K562 (cell line): ENCODE measurements around the gene AKIRIN1. TPM values are rescaled to one million over a fixed set of nuclear protein-coding genes. Genes with fewer than 3 reads are reported as not detected.

Source experiments
- ADNP ChIP-seq: fragments of 200-800 bp; sonication (Bioruptor generic); IDR thresholded peaks from 2 replicates; pipeline ENCODE4 v1.6.1; 2016; ENCODE audit warnings: missing genetic modification characterization, missing compliant biosample characterization
- DNMT1 ChIP-seq: fragments of 450-650 bp; IDR thresholded peaks from 2 replicates; pipeline ENCODE4 v1.6.1; 2016; ENCODE audit warnings: antibody characterized with exemption, mild to moderate bottlenecking
- FUS ChIP-seq: fragments of 200-400 bp; formaldehyde crosslinking; optimal IDR thresholded peaks from 2 replicates; pipeline ENCODE3; 2017; ENCODE audit warnings: low read depth, low read length
- MAFF ChIP-seq: IDR thresholded peaks from 2 replicates; pipeline ENCODE4 v1.6.1; 2012; ENCODE audit warnings: low read length, improper control_type of control experiment
- PTTG1 ChIP-seq: fragments of 450-650 bp; IDR thresholded peaks from 2 replicates; pipeline ENCODE4 v1.6.1; 2016; ENCODE audit warnings: low read depth, mild to moderate bottlenecking, missing genetic modification characterization, missing compliant biosample characterization
- SOX6 ChIP-seq: fragments of 450-650 bp; IDR thresholded peaks from 2 replicates; pipeline ENCODE4 v1.6.1; 2014; ENCODE audit warnings: mild to moderate bottlenecking
- TOE1 ChIP-seq, 2 experiments: fragments of 450-650 bp in 1 of 2; sonication (generic) in 1 of 2; formaldehyde crosslinking in 1 of 2; IDR thresholded peaks; 2 replicates each; pipeline versions ENCODE4 v1.7.1 to v1.8.0; 2016 to 2022; ENCODE audit warnings: borderline replicate concordance in 2 of 2, mild to moderate bottlenecking in 2 of 2, antibody characterized with exemption in 1 of 2, inconsistent platforms in 1 of 2, low read depth in 1 of 2, missing genetic modification reagents in 1 of 2, moderate library complexity in 1 of 2
- ZFP36 ChIP-seq: fragments of 150-350 bp; IDR thresholded peaks from 2 replicates; pipeline ENCODE4 v1.6.1; 2018; ENCODE audit warnings: low read length, low read depth; ENCODE audit not compliant: partially characterized antibody
- ZNF324 ChIP-seq: fragments of 250-450 bp; sonication (Bioruptor Pico); IDR thresholded peaks from 2 replicates; pipeline ENCODE4 v1.4.0; 2020; ENCODE audit warnings: mild to moderate bottlenecking
- ZNF347 ChIP-seq: fragments of 450-650 bp; formaldehyde crosslinking; IDR thresholded peaks from 2 replicates; pipeline ENCODE4 v1.4.0; 2020; ENCODE audit warnings: low read depth, mild to moderate bottlenecking, moderate library complexity
- polyA plus RNA-seq, 8 experiments: library from polyadenylated mRNA; depleted of rRNA in 4 of 8; stranded (reverse) in 5 of 8; unstranded in 3 of 8; fragments of >200 nt; fragmentation: Nextera tagmentation in 2 of 8; fragmentation: Illumina TruSeq in 1 of 8; extraction: Ambion mirVana in 2 of 8; extraction: Trizol in 1 of 8; gene quantifications; 2 replicates each; pipeline versions ENCODE4 v1.2.1 to v1.2.3, GENCODE V29; 2011 to 2014; ENCODE audit warnings: inconsistent platforms in 1 of 8, missing spikeins in 1 of 8
- total RNA-seq, 7 experiments: library from RNA; depleted of rRNA in 6 of 7; stranded (reverse); fragments of >200 nt in 6 of 7; fragmentation: Illumina TruSeq in 2 of 7; extraction: Trizol in 2 of 7; gene quantifications; 2 replicates each; pipeline versions ENCODE4 v1.2.1 to v1.2.3, GENCODE V29; 2011 to 2021; ENCODE audit warnings: low replicate concordance in 1 of 7
- TF ChIP-seq, protein P1 (sequence below): fragments of 250-450 bp; sonication (Bioruptor Pico); IDR thresholded peaks from 2 replicates; pipeline ENCODE4 v1.4.0; 2020; ENCODE audit warnings: mild to moderate bottlenecking
- TF ChIP-seq, protein P2 (sequence below): fragments of 250-450 bp; sonication (Bioruptor Pico); IDR thresholded peaks from 2 replicates; pipeline ENCODE4 v1.8.0; 2022; ENCODE audit warnings: moderate library complexity, mild to moderate bottlenecking, inconsistent platforms
- TF ChIP-seq, protein P3 (sequence below): fragments of 250-450 bp; sonication (Bioruptor Pico); IDR thresholded peaks from 2 replicates; pipeline ENCODE4 v1.8.0; 2022; ENCODE audit warnings: inconsistent platforms
- TF ChIP-seq, protein P4 (sequence below): sonication (generic); formaldehyde crosslinking; IDR thresholded peaks from 2 replicates; pipeline ENCODE4 v1.8.0; 2022; ENCODE audit warnings: mild to moderate bottlenecking, missing genetic modification reagents
- TF ChIP-seq, protein P5 (sequence below): fragments of 450-650 bp; formaldehyde crosslinking; IDR thresholded peaks from 2 replicates; pipeline ENCODE4 v1.4.0; 2020; ENCODE audit warnings: mild to moderate bottlenecking, mixed read lengths
- TF ChIP-seq, protein P6 (sequence below): fragments of 450-650 bp; IDR thresholded peaks from 2 replicates; pipeline ENCODE4 v1.7.0; 2016; ENCODE audit warnings: borderline replicate concordance

The AKIRIN1 gene
- total and polyA plus RNA-seq, 9 of the 15 experiments (the other 6 are each of a cell fraction or from before 2014, with no cell fraction given): 11.5 to 139 (median 83.4) TPM

DNA sequence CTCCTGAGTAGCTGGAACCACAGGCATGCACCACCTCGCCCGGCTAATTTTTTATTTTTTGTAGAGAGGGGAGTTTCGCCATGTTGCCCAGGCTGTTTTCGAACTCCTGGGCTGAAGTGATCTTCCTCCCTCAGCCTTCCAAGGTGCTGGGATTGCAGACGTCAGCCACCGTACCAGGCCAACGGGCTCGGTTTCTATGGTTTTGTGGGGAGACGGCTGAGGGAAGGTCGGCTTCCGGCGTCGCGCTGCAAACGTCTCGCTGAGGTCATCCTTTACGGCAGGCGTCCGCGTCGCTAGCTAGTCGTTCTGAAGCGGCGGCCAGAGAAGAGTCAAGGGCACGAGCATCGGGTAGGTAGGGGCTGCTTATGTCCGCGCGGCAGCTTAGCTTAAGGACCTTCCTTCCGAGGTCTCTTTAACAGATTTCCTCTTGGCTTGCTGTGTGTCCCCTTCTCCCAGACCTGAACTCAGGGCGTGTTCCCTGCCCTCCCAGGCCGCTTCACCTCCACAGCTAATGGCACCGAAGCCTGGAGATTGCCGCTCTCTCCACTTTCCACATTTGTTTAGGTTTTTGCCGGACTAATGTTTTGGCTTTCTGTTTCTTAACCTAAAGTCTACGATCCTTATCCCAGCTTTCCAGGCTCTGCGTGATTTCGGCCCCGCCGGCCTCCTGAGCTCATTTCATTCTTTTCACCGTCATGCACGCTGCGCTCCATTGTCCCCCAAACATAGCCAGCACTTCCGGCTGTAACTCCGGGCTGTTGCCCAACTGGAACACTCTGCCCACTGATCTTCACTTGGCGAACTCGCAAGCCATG lies 35.2 kb downstream of the AKIRIN1 start, which contains the start of gene NDUFS5 (continued):
- no peak for TF ChIP-seq DNMT1
- TF ChIP-seq ADNP (tag): no peak
- TF ChIP-seq ZNF347 (CRISPR knock-in tag): no peak
- TF ChIP-seq, protein P1, sequence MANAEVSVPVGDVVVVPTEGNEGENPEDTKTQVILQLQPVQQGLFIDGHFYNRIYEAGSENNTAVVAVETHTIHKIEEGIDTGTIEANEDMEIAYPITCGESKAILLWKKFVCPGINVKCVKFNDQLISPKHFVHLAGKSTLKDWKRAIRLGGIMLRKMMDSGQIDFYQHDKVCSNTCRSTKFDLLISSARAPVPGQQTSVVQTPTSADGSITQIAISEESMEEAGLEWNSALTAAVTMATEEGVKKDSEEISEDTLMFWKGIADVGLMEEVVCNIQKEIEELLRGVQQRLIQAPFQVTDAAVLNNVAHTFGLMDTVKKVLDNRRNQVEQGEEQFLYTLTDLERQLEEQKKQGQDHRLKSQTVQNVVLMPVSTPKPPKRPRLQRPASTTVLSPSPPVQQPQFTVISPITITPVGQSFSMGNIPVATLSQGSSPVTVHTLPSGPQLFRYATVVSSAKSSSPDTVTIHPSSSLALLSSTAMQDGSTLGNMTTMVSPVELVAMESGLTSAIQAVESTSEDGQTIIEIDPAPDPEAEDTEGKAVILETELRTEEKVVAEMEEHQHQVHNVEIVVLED (CRISPR knock-in tag): peak; percentile 74
- no peak for TF ChIP-seq FUS
- TF ChIP-seq, protein P2, sequence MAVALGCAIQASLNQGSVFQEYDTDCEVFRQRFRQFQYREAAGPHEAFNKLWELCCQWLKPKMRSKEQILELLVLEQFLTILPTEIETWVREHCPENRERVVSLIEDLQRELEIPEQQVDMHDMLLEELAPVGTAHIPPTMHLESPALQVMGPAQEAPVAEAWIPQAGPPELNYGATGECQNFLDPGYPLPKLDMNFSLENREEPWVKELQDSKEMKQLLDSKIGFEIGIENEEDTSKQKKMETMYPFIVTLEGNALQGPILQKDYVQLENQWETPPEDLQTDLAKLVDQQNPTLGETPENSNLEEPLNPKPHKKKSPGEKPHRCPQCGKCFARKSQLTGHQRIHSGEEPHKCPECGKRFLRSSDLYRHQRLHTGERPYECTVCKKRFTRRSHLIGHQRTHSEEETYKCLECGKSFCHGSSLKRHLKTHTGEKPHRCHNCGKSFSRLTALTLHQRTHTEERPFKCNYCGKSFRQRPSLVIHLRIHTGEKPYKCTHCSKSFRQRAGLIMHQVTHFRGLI: no peak
- no peak for TF ChIP-seq TOE1 (IDR thresholded peaks at IDR 0.05; ENCODE audit: borderline replicate concordance)
- no peak for TF ChIP-seq TOE1 (CRISPR knock-in tag; IDR thresholded peaks at IDR 0.05; ENCODE audit: borderline replicate concordance, low read depth)
- TF ChIP-seq, protein P3, sequence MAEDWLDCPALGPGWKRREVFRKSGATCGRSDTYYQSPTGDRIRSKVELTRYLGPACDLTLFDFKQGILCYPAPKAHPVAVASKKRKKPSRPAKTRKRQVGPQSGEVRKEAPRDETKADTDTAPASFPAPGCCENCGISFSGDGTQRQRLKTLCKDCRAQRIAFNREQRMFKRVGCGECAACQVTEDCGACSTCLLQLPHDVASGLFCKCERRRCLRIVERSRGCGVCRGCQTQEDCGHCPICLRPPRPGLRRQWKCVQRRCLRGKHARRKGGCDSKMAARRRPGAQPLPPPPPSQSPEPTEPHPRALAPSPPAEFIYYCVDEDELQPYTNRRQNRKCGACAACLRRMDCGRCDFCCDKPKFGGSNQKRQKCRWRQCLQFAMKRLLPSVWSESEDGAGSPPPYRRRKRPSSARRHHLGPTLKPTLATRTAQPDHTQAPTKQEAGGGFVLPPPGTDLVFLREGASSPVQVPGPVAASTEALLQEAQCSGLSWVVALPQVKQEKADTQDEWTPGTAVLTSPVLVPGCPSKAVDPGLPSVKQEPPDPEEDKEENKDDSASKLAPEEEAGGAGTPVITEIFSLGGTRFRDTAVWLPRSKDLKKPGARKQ (CRISPR knock-in tag): no peak
- peak; percentile 74 for TF ChIP-seq ZFP36
- no peak for TF ChIP-seq PTTG1
- TF ChIP-seq, protein P4, sequence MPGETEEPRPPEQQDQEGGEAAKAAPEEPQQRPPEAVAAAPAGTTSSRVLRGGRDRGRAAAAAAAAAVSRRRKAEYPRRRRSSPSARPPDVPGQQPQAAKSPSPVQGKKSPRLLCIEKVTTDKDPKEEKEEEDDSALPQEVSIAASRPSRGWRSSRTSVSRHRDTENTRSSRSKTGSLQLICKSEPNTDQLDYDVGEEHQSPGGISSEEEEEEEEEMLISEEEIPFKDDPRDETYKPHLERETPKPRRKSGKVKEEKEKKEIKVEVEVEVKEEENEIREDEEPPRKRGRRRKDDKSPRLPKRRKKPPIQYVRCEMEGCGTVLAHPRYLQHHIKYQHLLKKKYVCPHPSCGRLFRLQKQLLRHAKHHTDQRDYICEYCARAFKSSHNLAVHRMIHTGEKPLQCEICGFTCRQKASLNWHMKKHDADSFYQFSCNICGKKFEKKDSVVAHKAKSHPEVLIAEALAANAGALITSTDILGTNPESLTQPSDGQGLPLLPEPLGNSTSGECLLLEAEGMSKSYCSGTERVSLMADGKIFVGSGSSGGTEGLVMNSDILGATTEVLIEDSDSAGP (CRISPR knock-in tag): no peak
- TF ChIP-seq ZNF324: no peak
- TF ChIP-seq, protein P5, sequence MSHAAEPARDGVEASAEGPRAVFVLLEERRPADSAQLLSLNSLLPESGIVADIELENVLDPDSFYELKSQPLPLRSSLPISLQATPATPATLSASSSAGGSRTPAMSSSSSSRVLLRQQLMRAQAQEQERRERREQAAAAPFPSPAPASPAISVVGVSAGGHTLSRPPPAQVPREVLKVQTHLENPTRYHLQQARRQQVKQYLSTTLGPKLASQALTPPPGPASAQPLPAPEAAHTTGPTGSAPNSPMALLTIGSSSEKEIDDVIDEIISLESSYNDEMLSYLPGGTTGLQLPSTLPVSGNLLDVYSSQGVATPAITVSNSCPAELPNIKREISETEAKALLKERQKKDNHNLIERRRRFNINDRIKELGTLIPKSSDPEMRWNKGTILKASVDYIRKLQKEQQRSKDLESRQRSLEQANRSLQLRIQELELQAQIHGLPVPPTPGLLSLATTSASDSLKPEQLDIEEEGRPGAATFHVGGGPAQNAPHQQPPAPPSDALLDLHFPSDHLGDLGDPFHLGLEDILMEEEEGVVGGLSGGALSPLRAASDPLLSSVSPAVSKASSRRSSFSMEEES: no peak
- TF ChIP-seq SOX6: 0 out of 2 replicates have a peak, but pooled peaks have one; percentile 13
- TF ChIP-seq, protein P6, sequence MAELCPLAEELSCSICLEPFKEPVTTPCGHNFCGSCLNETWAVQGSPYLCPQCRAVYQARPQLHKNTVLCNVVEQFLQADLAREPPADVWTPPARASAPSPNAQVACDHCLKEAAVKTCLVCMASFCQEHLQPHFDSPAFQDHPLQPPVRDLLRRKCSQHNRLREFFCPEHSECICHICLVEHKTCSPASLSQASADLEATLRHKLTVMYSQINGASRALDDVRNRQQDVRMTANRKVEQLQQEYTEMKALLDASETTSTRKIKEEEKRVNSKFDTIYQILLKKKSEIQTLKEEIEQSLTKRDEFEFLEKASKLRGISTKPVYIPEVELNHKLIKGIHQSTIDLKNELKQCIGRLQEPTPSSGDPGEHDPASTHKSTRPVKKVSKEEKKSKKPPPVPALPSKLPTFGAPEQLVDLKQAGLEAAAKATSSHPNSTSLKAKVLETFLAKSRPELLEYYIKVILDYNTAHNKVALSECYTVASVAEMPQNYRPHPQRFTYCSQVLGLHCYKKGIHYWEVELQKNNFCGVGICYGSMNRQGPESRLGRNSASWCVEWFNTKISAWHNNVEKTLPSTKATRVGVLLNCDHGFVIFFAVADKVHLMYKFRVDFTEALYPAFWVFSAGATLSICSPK: no peak
- TF ChIP-seq MAFF: no peak
